Hepatocyte (in vitro differentiated cells): ENCODE results near the gene NPBWR2.

Source experiments
- CTCF ChIP-seq: fragments of 200-600 bp; sonication (generic); IDR thresholded peaks from 2 replicates; pipeline ENCODE4 v1.5.1; 2016; ENCODE audit warnings: antibody characterized with exemption, mild to moderate bottlenecking; ENCODE audit not compliant: poor library complexity
- EZH2 ChIP-seq: fragments of 200-600 bp; sonication (generic); IDR thresholded peaks from 2 replicates; pipeline ENCODE4 v1.6.1; 2016; ENCODE audit warnings: antibody characterized with exemption, mild to moderate bottlenecking, borderline replicate concordance
- EZH2phosphoT487 ChIP-seq: fragments of 200-600 bp; sonication (generic); IDR thresholded peaks from one replicate; pipeline ENCODE4 v1.6.1; 2018; ENCODE audit warnings: antibody characterized with exemption, mild to moderate bottlenecking, low read depth, moderate library complexity; ENCODE audit not compliant: unreplicated experiment, severe bottlenecking

- TF ChIP-seq CTCF (no peak), EZH2 (no peak), EZH2phosphoT487 (no peak)
These were observed 35.2 kb upstream of the NPBWR2 start for GRCh38 chr20:64142590-64142989.
